HepG2 (cell line): ENCODE measurements around the gene GSS.

Experiments
- GABPA ChIP-seq, 2 experiments: IDR thresholded peaks; 2 replicates each; pipeline ENCODE4 v1.6.1; 2011 to 2016; ENCODE audit warnings: low read depth in 2 of 2, low read length in 1 of 2, missing biosample characterization in 1 of 2, missing genetic modification characterization in 1 of 2
- SIN3A ChIP-seq: IDR thresholded peaks from 2 replicates; pipeline ENCODE4 v1.6.1; 2011; ENCODE audit warnings: low read depth, mild to moderate bottlenecking, control low read depth, low read length, borderline replicate concordance
- ZSCAN21 ChIP-seq: sonication (generic); formaldehyde crosslinking; IDR thresholded peaks from 2 replicates; pipeline ENCODE4 v1.8.0; 2022; ENCODE audit warnings: mild to moderate bottlenecking, missing genetic modification reagents, moderate library complexity, borderline replicate concordance

GRCh38 chr20:34948030-34948429 is 7.6 kb downstream of the GSS start:
- TF ChIP-seq ZSCAN21 (CRISPR knock-in tag), result no peak
- TF ChIP-seq SIN3A, result no peak
- no peak for TF ChIP-seq GABPA (IDR thresholded peaks at IDR 0.05; ENCODE audit: low read depth, low read length)
- TF ChIP-seq GABPA (CRISPR knock-in tag; IDR thresholded peaks at IDR 0.05; ENCODE audit: low read depth), result no peak
